CD4-positive, alpha-beta T cell (primary cell): ENCODE results near the gene TRIM47. TPM values are rescaled to one million over a fixed set of nuclear protein-coding genes. Genes with fewer than 3 reads are reported as not detected.
A peak's percentile ranks its signal among the peaks of the same experiment; 100 is the strongest.

Source experiments
- ATAC-seq: fragments of 200-7000 bp; cut with Tn5 transposase; one replicate; pipeline ENCODE4 v1.10.0; 2022; ENCODE audit warnings: mild to moderate bottlenecking; ENCODE audit not compliant: poor library complexity
- CTCF ChIA-PET: fragments of 350-600 bp; sonication (Branson Sonifier 250); formaldehyde crosslinking; loops from one replicate; lab custom pipeline; 2021; ENCODE audit warnings: antibody characterized with exemption, inconsistent platforms; lab: Charles Lee
- POLR2A ChIA-PET: fragments of 350-600 bp; sonication (Branson Sonifier 250); formaldehyde crosslinking; loops from one replicate; lab custom pipeline; 2021; ENCODE audit warnings: antibody characterized with exemption, inconsistent platforms; lab: Charles Lee
- DNase-seq, 14 experiments: peaks; one replicate each; pipeline ENCODE4 v3.0.0-alpha.2; 2013 to 2020; ENCODE audit warnings: mixed read lengths in 2 of 14
- H3K27ac ChIP-seq, 2 donors: one replicate each; pipeline versions ENCODE4 v1.5.1 to v1.7.0; 2013; ENCODE audit warnings: low read length in 2 of 2, low read depth in 1 of 2, mild to moderate bottlenecking in 1 of 2
- H3K27me3 ChIP-seq, 2 experiments: 1 replicate in 1 of 2; 2 replicates in 1 of 2; pipeline versions ENCODE4 v1.6.1 to v1.7.0; 2013; ENCODE audit warnings: low read length in 2 of 2, control low read depth in 1 of 2, mild to moderate bottlenecking in 1 of 2, moderate library complexity in 1 of 2; ENCODE audit not compliant: insufficient read depth in 2 of 2, control insufficient read depth in 1 of 2
- H3K36me3 ChIP-seq: one replicate; pipeline ENCODE4 v1.6.1; 2013; ENCODE audit warnings: low read length, control low read depth; ENCODE audit not compliant: insufficient read depth
- H3K4me1 ChIP-seq: one replicate; pipeline ENCODE4 v1.6.1; 2013; ENCODE audit warnings: low read length, control low read depth; ENCODE audit not compliant: insufficient read depth
- H3K4me3 ChIP-seq: one replicate; pipeline ENCODE4 v1.5.1; 2013; ENCODE audit warnings: mild to moderate bottlenecking, low read length, moderate library complexity
- H3K9me3 ChIP-seq, 2 experiments: 1 replicate in 1 of 2; 2 replicates in 1 of 2; pipeline versions ENCODE4 v1.6.1 to v1.7.0; 2013; ENCODE audit warnings: low read length in 2 of 2, mild to moderate bottlenecking in 2 of 2, control low read depth in 1 of 2, moderate library complexity in 1 of 2; ENCODE audit not compliant: control insufficient read depth in 1 of 2, insufficient read depth in 1 of 2
- H3K27ac Mint-ChIP-seq: one replicate; pipeline ENCODE4 v1.8.0; 2020; ENCODE audit warnings: mixed read lengths
- H3K27me3 Mint-ChIP-seq: one replicate; pipeline ENCODE4 v1.8.0; 2021; ENCODE audit warnings: mixed read lengths
- H3K36me3 Mint-ChIP-seq: one replicate; pipeline ENCODE4 v1.8.0; 2021; ENCODE audit warnings: low read depth, mixed read lengths
- H3K4me1 Mint-ChIP-seq: one replicate; pipeline ENCODE4 v1.8.0; 2021; ENCODE audit warnings: low read depth, mixed read lengths
- H3K4me3 Mint-ChIP-seq: one replicate; pipeline ENCODE4 v1.8.0; 2020; ENCODE audit warnings: mild to moderate bottlenecking, mixed read lengths
- H3K9me3 Mint-ChIP-seq: one replicate; pipeline ENCODE4 v1.8.0; 2020; ENCODE audit warnings: mixed read lengths
- intact Hi-C, 2 experiments: fragments of 100-400 bp; cut with DNase I in 1 of 2; cut with micrococcal nuclease in 1 of 2; formaldehyde crosslinking; loops; one replicate each; pipeline versions ENCODE4 v1.15.1 to v1.9.0; 2023 to 2025; cut with DNase I, micrococcal nuclease
- total RNA-seq, 174 experiments: library from RNA in 2 of 174; stranded (reverse) in 2 of 174; gene quantifications; one replicate each; pipeline ENCODE4 v1.2.3 and lab custom pipeline; 2021 to 2026
- TF ChIP-seq, protein P1 (sequence below): fragments of 200-600 bp; IDR thresholded peaks from one replicate; pipeline ENCODE4 v1.8.0; 2022; ENCODE audit warnings: antibody characterized with exemption, mild to moderate bottlenecking

The TRIM47 gene
- total RNA-seq, 2 experiments from 2014 or later, result 2.3 to 2.8 TPM

GRCh38 chr17:75825748-75826370 is 52.5 kb downstream of the TRIM47 start:
- DNase-seq (no peak), ATAC-seq (no peak)
- CTCF ChIA-PET, result interaction anchor here (1.9 to 5.9 kb wide), 2 partner anchors 61 to 72 kb away, joined by 10 to 51 read pairs; partner anchors contain the start of gene GALK1
- Histone ChIP-seq H3K9me3 (peaks cover 0 to 4% of the 10 kb centered on the region in 2 experiments), H3K27ac (no peak overlapping the region), H3K36me3 (peaks cover 67% of the 10 kb centered on the region), H3K4me3 (no peak overlapping the region), H3K27me3 (no peaks in the 10 kb centered on the region), H3K4me1 (peaks cover 49% of the 10 kb centered on the region)
- Mint-ChIP-seq H3K27me3 (no peaks in the 10 kb centered on the region), H3K9me3 (no peaks in the 10 kb centered on the region), H3K4me3 (no peak overlapping the region), H3K4me1 (peaks cover 26% of the 10 kb centered on the region), H3K36me3 (peaks cover 36% of the 10 kb centered on the region), H3K27ac (no peak overlapping the region)
- intact Hi-C loops, result loop anchor here in 1 of 2 experiments (2.0 to 5.0 kb wide), 3 partner anchors 39 to 73 kb away; partner anchors contain the start of gene GALK1
- POLR2A ChIA-PET, result interaction anchor here (1.0 to 3.8 kb wide), 6 partner anchors 29 to 61 kb away, joined by 3 to 36 read pairs (median 14); partner anchors contain the start of genes GALK1, UNK and WBP2
- TF ChIP-seq, protein P1, sequence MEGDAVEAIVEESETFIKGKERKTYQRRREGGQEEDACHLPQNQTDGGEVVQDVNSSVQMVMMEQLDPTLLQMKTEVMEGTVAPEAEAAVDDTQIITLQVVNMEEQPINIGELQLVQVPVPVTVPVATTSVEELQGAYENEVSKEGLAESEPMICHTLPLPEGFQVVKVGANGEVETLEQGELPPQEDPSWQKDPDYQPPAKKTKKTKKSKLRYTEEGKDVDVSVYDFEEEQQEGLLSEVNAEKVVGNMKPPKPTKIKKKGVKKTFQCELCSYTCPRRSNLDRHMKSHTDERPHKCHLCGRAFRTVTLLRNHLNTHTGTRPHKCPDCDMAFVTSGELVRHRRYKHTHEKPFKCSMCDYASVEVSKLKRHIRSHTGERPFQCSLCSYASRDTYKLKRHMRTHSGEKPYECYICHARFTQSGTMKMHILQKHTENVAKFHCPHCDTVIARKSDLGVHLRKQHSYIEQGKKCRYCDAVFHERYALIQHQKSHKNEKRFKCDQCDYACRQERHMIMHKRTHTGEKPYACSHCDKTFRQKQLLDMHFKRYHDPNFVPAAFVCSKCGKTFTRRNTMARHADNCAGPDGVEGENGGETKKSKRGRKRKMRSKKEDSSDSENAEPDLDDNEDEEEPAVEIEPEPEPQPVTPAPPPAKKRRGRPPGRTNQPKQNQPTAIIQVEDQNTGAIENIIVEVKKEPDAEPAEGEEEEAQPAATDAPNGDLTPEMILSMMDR, result no peak

DNA sequence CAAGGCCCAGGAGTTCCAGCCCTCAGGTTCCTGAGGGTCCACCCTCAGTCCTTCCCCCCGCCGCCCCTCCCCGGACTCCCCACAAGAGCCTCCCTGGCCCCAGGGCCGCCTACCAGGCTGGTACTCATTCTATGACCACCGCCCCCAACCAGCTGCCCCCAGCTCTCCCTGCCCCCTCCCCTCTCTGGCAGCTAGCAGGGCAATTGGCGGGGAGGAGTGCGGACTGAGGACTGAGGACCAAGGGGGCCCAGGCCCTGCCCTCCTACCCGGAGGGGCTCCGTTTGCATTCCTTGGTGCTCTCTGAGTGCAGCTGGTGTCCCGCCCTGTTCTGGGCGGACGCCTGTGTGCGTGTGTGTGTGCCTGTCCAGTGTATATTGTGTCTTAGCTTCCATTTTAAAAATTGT is 53.2 kb downstream of the TRIM47 start:
- H3K9me3 Mint-ChIP-seq, result no peaks in the 10 kb centered on the region
- TF ChIP-seq, protein P1, result no peak
- Histone ChIP-seq H3K36me3 (peaks cover 65% of the 10 kb centered on the region), H3K27ac (peak overlapping the region in 1 of 2 donors; percentile 41), H3K4me1 (peaks cover 46% of the 10 kb centered on the region), H3K27me3 (no peaks in the 10 kb centered on the region), H3K4me3 (no peak overlapping the region), H3K9me3 (peaks cover 0 to 4% of the 10 kb centered on the region in 2 experiments)
- H3K4me3 Mint-ChIP-seq, result no peak overlapping the region
- H3K27me3 Mint-ChIP-seq, result no peaks in the 10 kb centered on the region
- ChIA-PET CTCF (interaction anchor here (1.4 to 5.9 kb wide), 2 partner anchors 72 to 76 kb away, joined by 3 to 51 read pairs; no protein-coding TSS in a partner anchor), POLR2A (interaction anchor here (0.8 to 4.2 kb wide), 6 partner anchors 11 to 45 kb away, joined by 3 to 30 read pairs (median 6); partner anchors contain the start of genes UNK and WBP2)
- H3K36me3 Mint-ChIP-seq, result peaks cover 37% of the 10 kb centered on the region
- no peak for DNase-seq
- no peak overlapping the region for H3K27ac Mint-ChIP-seq
- H3K4me1 Mint-ChIP-seq, result peaks cover 27% of the 10 kb centered on the region
- ATAC-seq, result no peak
- intact Hi-C loops, result loop anchor here in 1 of 2 experiments (5.0 kb wide), 2 partner anchors 38 to 58 kb away; partner anchors contain the start of gene GALK1

GRCh38 chr17:75824666-75825065 is 53.7 kb downstream of the TRIM47 start:
- ChIA-PET POLR2A (interaction anchor here (0.8 to 4.2 kb wide), 6 partner anchors 10 to 45 kb away, joined by 3 to 30 read pairs (median 6); partner anchors contain the start of genes UNK and WBP2), CTCF (interaction anchor here (1.4 kb wide), 1 partner anchor 75 kb away, joined by 3 read pairs; no protein-coding TSS in a partner anchor)
- TF ChIP-seq, protein P1, result no peak
- no peaks in the 10 kb centered on the region for H3K27me3 ChIP-seq
- H3K27me3 Mint-ChIP-seq, result no peaks in the 10 kb centered on the region
- H3K36me3 Mint-ChIP-seq, result peaks cover 37% of the 10 kb centered on the region
- peaks cover 45% of the 10 kb centered on the region for H3K4me1 ChIP-seq
- H3K9me3 Mint-ChIP-seq, result no peaks in the 10 kb centered on the region
- ATAC-seq, result no peak
- peaks cover 27% of the 10 kb centered on the region for H3K4me1 Mint-ChIP-seq
- H3K27ac ChIP-seq, result peak overlapping the region in 1 of 2 donors; percentile 41
- intact Hi-C loops, result loop anchor here in 1 of 2 experiments (5.0 kb wide), 2 partner anchors 37 to 57 kb away; partner anchors contain the start of gene GALK1
- H3K36me3 ChIP-seq, result peaks cover 65% of the 10 kb centered on the region
- H3K27ac Mint-ChIP-seq, result no peak overlapping the region
- no peak overlapping the region for H3K4me3 Mint-ChIP-seq
- peaks cover 0 to 4% of the 10 kb centered on the region in 2 experiments for H3K9me3 ChIP-seq
- no peak for DNase-seq
- no peak overlapping the region for H3K4me3 ChIP-seq

Other genes with a start within 250 kb of the TRIM47 start
- 1 to 10 TPM in 1 of 2 experiments, under 1 TPM in 1; 0.75 to 1.3 TPM for gene SMIM5, start 245.1 kb downstream of the TRIM47 start, total RNA-seq
- gene RECQL5, start 211.4 kb downstream of the TRIM47 start, total RNA-seq, result 10 to 100 TPM; 16.4 to 17.7 TPM
- gene SAP30BP, start 211.2 kb downstream of the TRIM47 start, total RNA-seq, result 100 to 1,000 TPM; 209 to 227 TPM
- 1 to 10 TPM in 1 of 2 experiments, under 1 TPM in 1; 0.81 to 1.3 TPM for gene ITGB4, start 157.1 kb downstream of the TRIM47 start, total RNA-seq
- 1 to 10 TPM; 5.9 to 6.0 TPM for gene GALK1, start 113.4 kb downstream of the TRIM47 start, total RNA-seq
- 10 to 100 TPM; 33.7 to 36.1 TPM for gene UNK, start 93.8 kb downstream of the TRIM47 start, total RNA-seq
- 100 to 1,000 TPM; 110 to 112 TPM for gene UNC13D, start 34.2 kb downstream of the TRIM47 start, total RNA-seq
- gene WBP2, start 23.2 kb downstream of the TRIM47 start, total RNA-seq, result 100 to 1,000 TPM in 1 of 2 experiments, 10 to 100 TPM in 1; 98.5 to 114 TPM
- 10 to 100 TPM in 1 of 2 experiments, 1 to 10 TPM in 1; 9.9 to 11.7 TPM for gene TRIM65, start 18.4 kb upstream of the TRIM47 start, total RNA-seq
- 100 to 1,000 TPM; 146 to 147 TPM for gene MRPL38, start 26.3 kb upstream of the TRIM47 start, total RNA-seq
- 10 to 100 TPM; 21.2 to 23.9 TPM for gene FBF1, start 62.5 kb upstream of the TRIM47 start, total RNA-seq
- 10 to 100 TPM; 14.5 to 17.9 TPM for gene ACOX1, start 100.6 kb upstream of the TRIM47 start, total RNA-seq
- gene TEN1, start 100.7 kb upstream of the TRIM47 start, total RNA-seq, result 10 to 100 TPM; 13.0 to 13.8 TPM
- gene CDK3, start 122.3 kb upstream of the TRIM47 start, total RNA-seq, result 1 to 10 TPM; 3.9 to 4.9 TPM
- under 1 TPM; 0.14 to 0.38 TPM for gene EVPL, start 148.7 kb upstream of the TRIM47 start, total RNA-seq
- gene SRP68, start 193.9 kb upstream of the TRIM47 start, total RNA-seq, result 100 to 1,000 TPM; 106 to 108 TPM
- 1 to 10 TPM in 1 of 2 experiments, under 1 TPM in 1; 0.59 to 1.0 TPM for gene GALR2, start 196.2 kb upstream of the TRIM47 start, total RNA-seq
- gene ZACN, start 200.6 kb upstream of the TRIM47 start, total RNA-seq, result under 1 TPM; 0.69 to 0.98 TPM
- 10 to 100 TPM; 88.1 to 90.6 TPM for gene EXOC7, start 225.2 kb upstream of the TRIM47 start, total RNA-seq